Immature natural killer cell (primary cell): ENCODE measurements around the gene CCND3. TPM values are rescaled to one million over a fixed set of nuclear protein-coding genes. Genes with fewer than 3 reads are reported as not detected.

Source experiments
- DNase-seq, 3 donors: peaks; one replicate each; pipeline ENCODE4 v3.0.0; 2022; ENCODE audit warnings: mixed read lengths in 1 of 3
- H3K27ac Mint-ChIP-seq, 6 donors: one replicate each; pipeline ENCODE4 v1.8.0; 2020; ENCODE audit warnings: mixed read lengths in 6 of 6, mild to moderate bottlenecking in 5 of 6, inconsistent platforms in 4 of 6, moderate library complexity in 3 of 6
- H3K27me3 Mint-ChIP-seq, 3 donors: one replicate each; pipeline ENCODE4 v1.8.0; 2020 to 2021; ENCODE audit warnings: low read depth in 3 of 3, mild to moderate bottlenecking in 3 of 3, mixed read lengths in 3 of 3, moderate library complexity in 3 of 3, inconsistent platforms in 1 of 3
- H3K36me3 Mint-ChIP-seq, 3 donors: one replicate each; pipeline ENCODE4 v1.8.0; 2020; ENCODE audit warnings: mixed read lengths in 3 of 3, inconsistent platforms in 2 of 3, mild to moderate bottlenecking in 2 of 3
- H3K4me1 Mint-ChIP-seq, 2 donors: one replicate each; pipeline ENCODE4 v1.8.0; 2020; ENCODE audit warnings: inconsistent platforms in 2 of 2, mild to moderate bottlenecking in 2 of 2, mixed read lengths in 2 of 2, moderate library complexity in 1 of 2
- H3K4me3 Mint-ChIP-seq, 5 donors: one replicate each; pipeline ENCODE4 v1.8.0; 2020; ENCODE audit warnings: mild to moderate bottlenecking in 5 of 5, mixed read lengths in 5 of 5, inconsistent platforms in 3 of 5, moderate library complexity in 3 of 5
- H3K9me3 Mint-ChIP-seq, 6 donors: one replicate each; pipeline ENCODE4 v1.8.0; 2020; ENCODE audit warnings: mild to moderate bottlenecking in 6 of 6, mixed read lengths in 6 of 6, inconsistent platforms in 4 of 6, moderate library complexity in 3 of 6
- polyA plus RNA-seq, 3 donors: library from polyadenylated mRNA; unstranded; fragments of 300-500 nt; fragmentation: Illumina TruSeq; gene quantifications; one replicate each; pipeline ENCODE4 v1.2.3, GENCODE V29; 2021

CCND3 gene
- polyA plus RNA-seq, 3 donors from 2014 or later = 782 to 1,087 (median 1,041) TPM

DNA sequence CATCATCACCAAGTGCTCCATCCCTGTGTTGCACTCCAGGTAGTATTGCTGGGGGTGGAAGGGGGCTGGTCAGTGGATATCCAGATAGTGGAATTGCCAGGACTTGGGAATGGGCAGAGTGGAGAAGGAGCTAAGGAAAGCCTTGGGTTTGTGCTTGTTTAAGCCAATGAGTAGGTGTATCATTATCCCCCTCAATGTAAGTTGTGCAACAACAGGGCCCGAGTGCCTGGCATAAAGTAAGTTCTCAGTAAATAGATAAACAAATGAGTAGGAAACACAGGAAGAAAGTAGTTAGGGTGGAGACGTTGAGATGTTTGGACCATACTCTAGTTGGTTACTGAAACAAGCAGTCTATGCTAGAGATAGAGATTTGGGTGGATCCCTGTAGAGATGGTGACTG lies 9.8 kb downstream of the CCND3 start:
- H3K4me1 Mint-ChIP-seq = peaks cover 69 to 84% of the 10 kb centered on the region in 2 donors
- peak overlapping the region in 2 of 5 donors; percentile 1 to 8 for H3K4me3 Mint-ChIP-seq
- peaks cover 28 to 53% (median 30%) of the 10 kb centered on the region in 3 donors for H3K36me3 Mint-ChIP-seq
- no peaks in the 10 kb centered on the region for H3K9me3 Mint-ChIP-seq
- no peak for DNase-seq
- peak overlapping the region; percentile 54 to 94 (median 76) for H3K27ac Mint-ChIP-seq
- peaks cover 5 to 20% (median 15%) of the 10 kb centered on the region in 3 donors for H3K27me3 Mint-ChIP-seq

DNA sequence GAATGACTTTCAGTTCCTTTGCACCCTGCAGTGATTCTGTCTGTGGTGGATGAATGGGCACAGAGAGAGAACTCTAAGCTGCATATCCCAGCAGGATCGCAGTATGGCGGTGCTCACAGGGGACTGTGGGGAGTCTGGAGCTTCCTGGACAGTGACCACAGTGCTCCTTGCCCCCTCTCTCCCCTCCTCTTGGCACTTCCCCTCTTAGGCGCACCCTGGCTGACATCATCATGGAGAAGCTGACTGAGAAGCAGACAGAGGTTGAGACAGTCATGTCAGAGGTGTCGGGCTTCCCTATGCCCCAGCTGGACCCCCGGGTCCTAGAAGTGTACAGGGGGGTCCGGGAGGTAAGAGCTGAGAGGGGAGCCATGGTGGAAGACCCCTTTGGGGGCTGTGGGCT lies 11.7 kb downstream of the CCND3 start:
- Mint-ChIP-seq H3K27me3 (peaks cover 0 to 11% (median 3%) of the 10 kb centered on the region in 3 donors), H3K4me3 (no peak overlapping the region), H3K27ac (peak overlapping the region; percentile 65 to 87 (median 78)), H3K9me3 (no peaks in the 10 kb centered on the region), H3K36me3 (peaks cover 19 to 48% (median 25%) of the 10 kb centered on the region in 3 donors), H3K4me1 (peaks cover 57 to 74% of the 10 kb centered on the region in 2 donors)
- DNase-seq = no peak

- peaks cover 11 to 31% (median 20%) of the 10 kb centered on the region in 3 donors for H3K36me3 Mint-ChIP-seq
- H3K27me3 Mint-ChIP-seq = peaks cover 8 to 23% (median 9%) of the 10 kb centered on the region in 3 donors
- no peak for DNase-seq
- peak overlapping the region in 1 of 5 donors; percentile 20 for H3K4me3 Mint-ChIP-seq
- H3K9me3 Mint-ChIP-seq = no peaks in the 10 kb centered on the region
- peak overlapping the region; percentile 65 to 87 (median 82) for H3K27ac Mint-ChIP-seq
- peaks cover 63 to 80% of the 10 kb centered on the region in 2 donors for H3K4me1 Mint-ChIP-seq
Observed at GRCh38 chr6:41927253-41927652, 14.4 kb downstream of the CCND3 start.

DNA sequence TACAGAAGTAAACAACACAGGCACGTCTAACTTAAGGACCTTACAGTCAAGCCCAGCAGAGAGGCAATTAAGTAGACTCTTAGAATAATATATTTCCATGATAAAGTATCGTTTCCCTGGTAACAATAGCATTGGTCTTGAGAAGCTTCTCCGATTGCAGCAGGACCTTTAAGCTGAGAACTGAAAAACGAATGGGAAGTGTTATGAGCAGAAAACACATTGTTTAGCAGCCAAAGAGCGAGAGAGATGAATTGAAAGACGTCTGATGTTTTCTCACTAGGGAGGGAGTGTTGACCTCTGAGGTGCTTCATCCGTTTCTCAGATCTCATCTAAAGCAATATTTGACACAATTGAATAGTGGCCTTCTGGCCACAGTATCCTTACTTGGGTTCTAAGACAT lies 19.5 kb downstream of the CCND3 start:
- peak in 2 of 3 donors; percentile 51 for DNase-seq
- no peaks in the 10 kb centered on the region for H3K9me3 Mint-ChIP-seq
- peak overlapping the region; percentile 97 to 100 (median 100) for H3K4me3 Mint-ChIP-seq
- peak overlapping the region; percentile 98 to 100 (median 100) for H3K27ac Mint-ChIP-seq
- H3K36me3 Mint-ChIP-seq = peaks cover 5 to 8% (median 6%) of the 10 kb centered on the region in 3 donors
- H3K27me3 Mint-ChIP-seq = peaks cover 16 to 31% (median 17%) of the 10 kb centered on the region in 3 donors
- peaks cover 61 to 68% of the 10 kb centered on the region in 2 donors for H3K4me1 Mint-ChIP-seq

GRCh38 chr6:41921712-41921998 lies 20.0 kb downstream of the CCND3 start:
- peak overlapping the region; percentile 98 to 100 (median 100) for H3K27ac Mint-ChIP-seq
- H3K4me1 Mint-ChIP-seq = peaks cover 59 to 64% of the 10 kb centered on the region in 2 donors
- H3K4me3 Mint-ChIP-seq = peak overlapping the region; percentile 97 to 100 (median 100)
- H3K36me3 Mint-ChIP-seq = peaks cover 5 to 9% (median 6%) of the 10 kb centered on the region in 3 donors
- no peak for DNase-seq
- H3K27me3 Mint-ChIP-seq = peaks cover 16 to 31% (median 17%) of the 10 kb centered on the region in 3 donors
- no peaks in the 10 kb centered on the region for H3K9me3 Mint-ChIP-seq

- Mint-ChIP-seq H3K27me3 (peaks cover 16 to 31% (median 17%) of the 10 kb centered on the region in 3 donors), H3K4me3 (peak within 1 kb of the TSS; percentile 97 to 100 (median 100)), H3K27ac (peak within 1 kb of the TSS; percentile 98 to 100 (median 100)), H3K9me3 (no peaks in the 10 kb centered on the region), H3K36me3 (peaks cover 5 to 11% (median 7%) of the 10 kb centered on the region in 3 donors), H3K4me1 (peaks cover 59 to 63% of the 10 kb centered on the region in 2 donors)
- DNase-seq = peak; percentile 94 to 95 (median 94)
Observed at GRCh38 chr6:41920921-41921711, 20.5 kb downstream of the CCND3 start, which contains the start of the genes BYSL and MED20. Gene BYSL, plus strand, starts transcription at chr6:41921499. Its CDS starts 64 bp downstream, at chr6:41921563. Gene MED20, minus strand, starts transcription at chr6:41921139. Its CDS starts 121 bp downstream, at chr6:41921018.

- H3K27me3 Mint-ChIP-seq = peaks cover 10 to 15% (median 13%) of the 10 kb centered on the region in 3 donors
- H3K4me3 Mint-ChIP-seq = no peak overlapping the region
- H3K9me3 Mint-ChIP-seq = no peaks in the 10 kb centered on the region
- peak overlapping the region in 1 of 6 donors; percentile 41 for H3K27ac Mint-ChIP-seq
- H3K4me1 Mint-ChIP-seq = peaks cover 40 to 45% of the 10 kb centered on the region in 2 donors
- H3K36me3 Mint-ChIP-seq = peaks cover 8 to 13% (median 8%) of the 10 kb centered on the region in 3 donors
- no peak for DNase-seq
Observed at GRCh38 chr6:41917528-41917927, 24.1 kb downstream of the CCND3 start.

DNA sequence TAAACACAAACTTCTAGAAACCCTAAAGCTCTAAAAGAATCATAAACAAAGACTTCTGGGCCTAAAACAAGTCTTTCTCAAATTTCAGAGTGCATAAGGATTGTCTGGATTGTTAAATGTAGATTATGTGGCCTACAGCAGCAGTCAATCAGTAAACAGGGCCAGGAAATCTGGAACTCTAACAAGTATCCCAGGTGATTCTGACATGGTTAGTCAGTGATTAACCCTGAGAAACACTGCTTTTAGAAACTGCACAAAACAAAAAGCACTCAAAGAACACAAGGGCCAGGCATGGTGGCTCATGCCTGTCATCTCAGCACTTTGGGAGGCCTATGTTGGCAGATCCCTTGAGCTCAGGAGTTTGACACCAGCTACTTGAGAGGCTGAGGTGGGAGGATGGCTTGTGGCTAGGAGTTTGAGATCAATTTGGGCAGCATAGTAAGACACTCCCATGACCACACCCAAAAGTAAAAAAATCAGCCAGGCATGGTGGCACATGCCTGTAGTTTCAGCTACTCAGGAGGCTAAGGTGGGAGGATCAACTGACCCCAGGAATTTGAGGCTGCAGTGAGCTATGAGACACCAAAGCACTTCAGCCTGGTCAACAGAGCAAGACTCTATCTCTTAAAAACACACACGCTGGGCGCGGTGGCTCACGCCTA lies 26.6 kb downstream of the CCND3 start:
- H3K36me3 Mint-ChIP-seq = peaks cover 8 to 14% (median 13%) of the 10 kb centered on the region in 3 donors
- H3K27ac Mint-ChIP-seq = no peak overlapping the region

GRCh38 chr6:41914343-41914742 lies 27.3 kb downstream of the CCND3 start:
- DNase-seq = no peak
- no peak overlapping the region for H3K4me3 Mint-ChIP-seq
- H3K27me3 Mint-ChIP-seq = peaks cover 0 to 2% (median 0%) of the 10 kb centered on the region in 3 donors
- peaks cover 19 to 23% of the 10 kb centered on the region in 2 donors for H3K4me1 Mint-ChIP-seq
- no peaks in the 10 kb centered on the region for H3K9me3 Mint-ChIP-seq
- H3K36me3 Mint-ChIP-seq = peaks cover 8 to 14% (median 13%) of the 10 kb centered on the region in 3 donors
- peak overlapping the region in 1 of 6 donors; percentile 23 for H3K27ac Mint-ChIP-seq

More for the DNA sequence above, 26.6 kb downstream of the CCND3 start:
- Mint-ChIP-seq H3K9me3 (no peaks in the 10 kb centered on the region), H3K4me1 (peaks cover 19 to 23% of the 10 kb centered on the region in 2 donors), H3K27me3 (peaks cover 0 to 2% (median 0%) of the 10 kb centered on the region in 3 donors), H3K4me3 (no peak overlapping the region)
- DNase-seq = no peak

DNA sequence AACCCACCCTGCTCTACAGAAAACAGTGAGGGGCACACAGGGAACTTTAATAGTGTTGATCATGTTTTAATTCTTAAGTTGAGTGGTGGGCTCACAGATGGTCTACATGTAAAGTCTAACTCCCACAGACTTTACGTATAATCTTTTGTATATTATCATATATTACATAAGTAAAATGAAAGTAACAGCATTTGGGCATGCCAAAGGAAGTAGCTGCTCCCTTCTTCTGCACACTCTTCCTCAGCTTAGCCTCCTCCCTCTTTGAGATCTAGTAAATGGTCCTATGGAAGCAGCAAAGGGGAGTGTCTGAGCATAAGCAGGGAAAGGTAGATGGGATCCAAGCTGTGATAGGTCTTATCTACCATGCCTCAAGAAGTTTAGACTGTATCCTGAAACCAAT lies 31.9 kb downstream of the CCND3 start:
- peaks cover 0 to 2% (median 0%) of the 10 kb centered on the region in 3 donors for H3K27me3 Mint-ChIP-seq
- no peak for DNase-seq
- H3K4me3 Mint-ChIP-seq = peak overlapping the region in 4 of 5 donors; percentile 24 to 73 (median 59)
- H3K4me1 Mint-ChIP-seq = peaks cover 23 to 42% of the 10 kb centered on the region in 2 donors
- peak overlapping the region; percentile 81 to 90 (median 84) for H3K27ac Mint-ChIP-seq
- H3K9me3 Mint-ChIP-seq = no peaks in the 10 kb centered on the region
- peaks cover 23 to 44% (median 23%) of the 10 kb centered on the region in 3 donors for H3K36me3 Mint-ChIP-seq

DNA sequence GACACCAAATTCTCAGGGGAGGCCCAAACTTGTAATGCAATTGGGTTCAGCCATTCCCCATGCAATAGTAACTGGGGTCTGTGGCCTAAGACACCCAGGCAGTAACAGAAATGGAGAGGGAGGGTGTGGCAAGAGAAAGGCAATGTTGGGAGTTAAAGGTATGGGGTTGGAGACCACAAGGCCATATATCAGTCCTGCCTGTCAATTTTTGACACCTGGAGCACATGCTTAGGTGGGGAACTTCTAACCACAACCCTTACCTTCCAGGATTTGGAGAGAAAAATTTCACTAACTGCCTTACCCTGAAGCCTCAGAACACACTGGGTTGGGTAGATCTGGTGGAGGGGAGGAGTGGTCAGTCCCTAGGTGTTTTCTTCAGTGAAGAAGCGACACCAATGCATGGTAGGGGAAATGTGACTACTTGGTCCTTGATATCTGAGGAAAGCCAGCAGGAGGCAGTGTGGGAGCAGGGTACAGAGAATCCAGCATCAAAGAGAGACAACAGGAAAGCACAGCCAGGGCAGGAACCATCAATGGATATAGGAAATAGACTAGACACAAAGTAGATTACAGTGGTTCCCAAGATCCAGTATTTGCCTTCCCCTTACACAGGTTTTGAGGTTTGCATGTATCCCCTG lies 39.6 kb downstream of the CCND3 start:
- Mint-ChIP-seq H3K9me3 (no peaks in the 10 kb centered on the region), H3K27me3 (peaks cover 0 to 2% (median 0%) of the 10 kb centered on the region in 3 donors), H3K4me1 (peaks cover 13 to 22% of the 10 kb centered on the region in 2 donors), H3K4me3 (no peak overlapping the region), H3K27ac (peak overlapping the region in 5 of 6 donors; percentile 7 to 83 (median 51)), H3K36me3 (peaks cover 9 to 21% (median 12%) of the 10 kb centered on the region in 3 donors)
- DNase-seq = peak; percentile 51 to 65 (median 55)

DNA sequence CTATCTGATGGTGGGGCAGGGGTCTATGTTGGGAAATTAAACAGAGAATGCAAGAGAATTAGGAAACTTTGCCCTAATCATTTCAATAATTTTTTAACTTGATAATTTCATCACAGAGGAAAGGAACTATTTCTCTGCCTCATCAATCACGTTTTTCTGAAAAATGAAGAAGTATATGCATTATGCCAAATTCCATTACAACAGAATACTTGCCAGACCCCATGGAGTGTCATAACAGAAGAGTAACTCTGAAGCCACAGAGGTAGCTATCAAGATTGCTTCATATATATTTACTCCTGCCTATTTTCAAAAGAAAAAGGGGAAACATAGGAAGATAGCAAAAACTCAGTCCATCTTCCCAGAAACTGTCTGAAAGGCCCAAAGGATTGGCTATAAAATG lies 40.7 kb downstream of the CCND3 start:
- no peak overlapping the region for H3K4me3 Mint-ChIP-seq
- H3K27ac Mint-ChIP-seq = no peak overlapping the region
- no peak for DNase-seq
- peaks cover 20 to 30% of the 10 kb centered on the region in 2 donors for H3K4me1 Mint-ChIP-seq
- no peaks in the 10 kb centered on the region for H3K9me3 Mint-ChIP-seq
- H3K27me3 Mint-ChIP-seq = peaks cover 0 to 3% (median 0%) of the 10 kb centered on the region in 3 donors
- H3K36me3 Mint-ChIP-seq = peaks cover 3 to 13% (median 5%) of the 10 kb centered on the region in 3 donors

- H3K36me3 Mint-ChIP-seq = no peaks in the 10 kb centered on the region
- H3K27me3 Mint-ChIP-seq = peaks cover 0 to 3% (median 3%) of the 10 kb centered on the region in 3 donors
- DNase-seq = no peak
- H3K4me3 Mint-ChIP-seq = peak overlapping the region in 1 of 5 donors; percentile 46
- H3K9me3 Mint-ChIP-seq = no peaks in the 10 kb centered on the region
- peaks cover 11 to 12% of the 10 kb centered on the region in 2 donors for H3K4me1 Mint-ChIP-seq
- peak overlapping the region in 4 of 6 donors; percentile 90 to 96 (median 92) for H3K27ac Mint-ChIP-seq
Observed at GRCh38 chr6:41896281-41896680, 45.3 kb downstream of the CCND3 start.
